ENCODE results near the gene PNLIPRP3. TPM values are rescaled to one million over a fixed set of nuclear protein-coding genes. Genes with fewer than 3 reads are reported as not detected.

PNLIPRP3 gene
- polyA plus RNA-seq, 3 donors: not detected

DNA sequence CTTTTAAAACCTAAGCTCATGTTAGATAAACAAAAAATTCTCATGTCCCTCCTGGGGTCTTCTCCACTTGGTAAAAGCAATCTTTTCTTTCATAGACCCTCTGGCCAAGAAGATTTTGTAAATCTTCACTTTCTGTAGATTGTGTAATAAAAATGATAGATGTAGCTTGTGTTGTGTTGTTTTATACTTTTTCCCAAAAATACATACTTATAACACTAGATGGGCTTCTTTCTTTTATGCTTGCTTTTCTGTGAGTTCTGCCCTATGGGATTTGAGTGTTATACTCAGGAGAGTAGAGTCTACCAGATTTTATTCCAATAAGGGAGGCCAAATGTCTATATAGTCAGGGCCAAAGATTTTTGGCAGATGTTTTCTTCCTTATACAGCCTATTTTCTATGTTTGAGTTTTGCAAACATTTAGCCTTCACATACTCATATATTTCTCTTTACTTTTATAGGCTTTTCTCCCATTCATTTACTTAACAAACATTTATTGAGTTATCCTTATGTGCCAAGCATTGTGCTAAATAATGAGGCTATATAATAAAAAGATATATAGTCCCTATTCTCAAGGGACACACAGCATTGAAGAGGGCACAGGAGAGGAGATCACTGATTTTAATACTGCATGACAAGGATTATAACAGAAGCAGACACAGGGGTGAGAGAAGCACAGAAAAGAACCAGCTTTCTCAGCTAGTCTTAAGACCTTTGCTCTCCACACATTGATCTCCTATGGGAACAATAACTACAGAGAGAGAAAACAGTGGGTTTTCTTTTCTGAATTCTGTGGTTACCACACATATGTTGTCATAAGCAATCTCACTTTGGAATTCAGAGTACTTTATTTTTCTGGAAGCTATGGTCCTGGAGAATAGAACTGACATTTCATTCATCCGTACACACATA, 60.1 kb downstream of the PNLIPRP3 start:
- Mint-ChIP-seq H3K27ac (no peak overlapping the region), H3K4me3 (no peak overlapping the region), H3K4me1 (no peaks in the 10 kb centered on the region), H3K9me3 (no peaks in the 10 kb centered on the region), H3K27me3 (ENCODE audit: low read depth in 3 of 3) (peaks cover 0 to 3% (median 2%) of the 10 kb centered on the region in 3 donors), H3K36me3 (no peaks in the 10 kb centered on the region)
- no CpG with 5 or more reads among the region's 1 CpG for WGBS (ENCODE audit: insufficient coverage)
- Histone ChIP-seq H2AFZ (ENCODE audit: insufficient read depth, low read depth, low read length, poor library complexity, severe bottlenecking) (no peak overlapping the region), H3K9me3 (replicated peaks in 1 of 2; ENCODE audit: control insufficient read depth in 1 of 2, insufficient read depth in 1 of 2, low read length in 2 of 2) (no peaks in the 10 kb centered on the region), H3K79me2 (ENCODE audit: insufficient read depth, low read length) (no peaks in the 10 kb centered on the region), H3K27me3 (ENCODE audit: control insufficient read depth in 2 of 2, insufficient read depth in 2 of 2, low read length in 2 of 2) (peaks cover 0 to 3% of the 10 kb centered on the region in 2 donors), H3K27ac (ENCODE audit: low read depth in 1 of 2, low read length in 2 of 2) (no peak overlapping the region), H3K9ac (ENCODE audit: insufficient read depth, low read length, poor library complexity, severe bottlenecking) (no peak overlapping the region), H3K4me1 (ENCODE audit: control insufficient read depth in 1 of 2, insufficient read depth in 2 of 2, low read length in 2 of 2) (no peaks in the 10 kb centered on the region), H3K4me2 (replicated peaks; ENCODE audit: extremely low read depth, low read length, poor library complexity, severe bottlenecking) (no peak overlapping the region), H3K4me3 (replicated peaks in 1 of 3; ENCODE audit: low read depth in 2 of 3, low read length in 3 of 3) (no peak overlapping the region), H4K20me1 (ENCODE audit: insufficient read depth, low read length) (no peaks in the 10 kb centered on the region), H3K36me3 (replicated peaks in 1 of 2; ENCODE audit: control insufficient read depth in 1 of 2, insufficient read depth in 2 of 2, low read length in 2 of 2) (no peaks in the 10 kb centered on the region)
- DNase-seq: no peak
- TF ChIP-seq, protein P1, sequence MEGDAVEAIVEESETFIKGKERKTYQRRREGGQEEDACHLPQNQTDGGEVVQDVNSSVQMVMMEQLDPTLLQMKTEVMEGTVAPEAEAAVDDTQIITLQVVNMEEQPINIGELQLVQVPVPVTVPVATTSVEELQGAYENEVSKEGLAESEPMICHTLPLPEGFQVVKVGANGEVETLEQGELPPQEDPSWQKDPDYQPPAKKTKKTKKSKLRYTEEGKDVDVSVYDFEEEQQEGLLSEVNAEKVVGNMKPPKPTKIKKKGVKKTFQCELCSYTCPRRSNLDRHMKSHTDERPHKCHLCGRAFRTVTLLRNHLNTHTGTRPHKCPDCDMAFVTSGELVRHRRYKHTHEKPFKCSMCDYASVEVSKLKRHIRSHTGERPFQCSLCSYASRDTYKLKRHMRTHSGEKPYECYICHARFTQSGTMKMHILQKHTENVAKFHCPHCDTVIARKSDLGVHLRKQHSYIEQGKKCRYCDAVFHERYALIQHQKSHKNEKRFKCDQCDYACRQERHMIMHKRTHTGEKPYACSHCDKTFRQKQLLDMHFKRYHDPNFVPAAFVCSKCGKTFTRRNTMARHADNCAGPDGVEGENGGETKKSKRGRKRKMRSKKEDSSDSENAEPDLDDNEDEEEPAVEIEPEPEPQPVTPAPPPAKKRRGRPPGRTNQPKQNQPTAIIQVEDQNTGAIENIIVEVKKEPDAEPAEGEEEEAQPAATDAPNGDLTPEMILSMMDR (IDR thresholded peaks at IDR 0.05): no peak
- intact Hi-C loops (cut with micrococcal nuclease): no loop called here

- WGBS (ENCODE audit: insufficient coverage): no CpG with 5 or more reads among the region's 2 CpGs
- Mint-ChIP-seq H3K4me3 (no peak overlapping the region), H3K27ac (no peak overlapping the region), H3K4me1 (no peaks in the 10 kb centered on the region), H3K27me3 (ENCODE audit: low read depth in 3 of 3) (peaks cover 2 to 5% (median 3%) of the 10 kb centered on the region in 3 donors), H3K9me3 (peaks cover 0 to 2% (median 0%) of the 10 kb centered on the region in 7 donors), H3K36me3 (no peaks in the 10 kb centered on the region)
- Histone ChIP-seq H3K9me3 (replicated peaks in 1 of 2; ENCODE audit: control insufficient read depth in 1 of 2, insufficient read depth in 1 of 2, low read length in 2 of 2) (no peaks in the 10 kb centered on the region), H3K4me2 (replicated peaks; ENCODE audit: extremely low read depth, low read length, poor library complexity, severe bottlenecking) (no peak overlapping the region), H3K4me3 (replicated peaks in 1 of 3; ENCODE audit: low read depth in 2 of 3, low read length in 3 of 3) (no peak overlapping the region), H3K27me3 (ENCODE audit: control insufficient read depth in 2 of 2, insufficient read depth in 2 of 2, low read length in 2 of 2) (peaks cover 0 to 3% of the 10 kb centered on the region in 2 donors), H3K27ac (ENCODE audit: low read depth in 1 of 2, low read length in 2 of 2) (no peak overlapping the region), H3K79me2 (ENCODE audit: insufficient read depth, low read length) (no peaks in the 10 kb centered on the region), H3K36me3 (replicated peaks in 1 of 2; ENCODE audit: control insufficient read depth in 1 of 2, insufficient read depth in 2 of 2, low read length in 2 of 2) (no peaks in the 10 kb centered on the region), H4K20me1 (ENCODE audit: insufficient read depth, low read length) (no peaks in the 10 kb centered on the region), H2AFZ (ENCODE audit: insufficient read depth, low read depth, low read length, poor library complexity, severe bottlenecking) (no peak overlapping the region), H3K4me1 (ENCODE audit: control insufficient read depth in 1 of 2, insufficient read depth in 2 of 2, low read length in 2 of 2) (no peaks in the 10 kb centered on the region), H3K9ac (ENCODE audit: insufficient read depth, low read length, poor library complexity, severe bottlenecking) (no peak overlapping the region)
- TF ChIP-seq, protein P1 (IDR thresholded peaks at IDR 0.05): no peak
- intact Hi-C loops (cut with micrococcal nuclease): no loop called here
- DNase-seq: no peak
Measured at GRCh38 chr10:116489460-116489859, 61.8 kb downstream of the PNLIPRP3 start.

Data from CD14-positive monocyte (primary cell).